Measurements from ENCODE around the gene NFIB.

The NFIB gene

GRCh38 chr9:14238518-14238917, 75.4 kb downstream of the NFIB start:
- DNase-seq: no peak

- no peak for DNase-seq
These were observed 75.9 kb downstream of the NFIB start for GRCh38 chr9:14238079-14238478.

GRCh38 chr9:14236591-14236990, 77.3 kb downstream of the NFIB start:
- no peak for DNase-seq

- DNase-seq: no peak
These were observed 81.8 kb downstream of the NFIB start for GRCh38 chr9:14232111-14232510.

- DNase-seq: no peak
These were observed 82.5 kb downstream of the NFIB start for GRCh38 chr9:14231196-14231990.

- DNase-seq: no peak
These were observed 85.3 kb downstream of the NFIB start for GRCh38 chr9:14228602-14229001.

- no peak for DNase-seq
These were observed 86.9 kb downstream of the NFIB start for GRCh38 chr9:14226855-14227532.

- no peak for DNase-seq
These were observed 90.9 kb downstream of the NFIB start for GRCh38 chr9:14223081-14223480.

- no peak for DNase-seq
These were observed 91.6 kb downstream of the NFIB start for GRCh38 chr9:14222149-14222835.

- DNase-seq: no peak
These were observed 92.4 kb downstream of the NFIB start for GRCh38 chr9:14221558-14221957.

GRCh38 chr9:14221119-14221518, 92.8 kb downstream of the NFIB start:
- DNase-seq: no peak

- no peak for DNase-seq
These were observed 93.7 kb downstream of the NFIB start for GRCh38 chr9:14220256-14220655.

GRCh38 chr9:14219850-14220249, 94.1 kb downstream of the NFIB start:
- DNase-seq: no peak

- DNase-seq: no peak
These were observed 95.7 kb downstream of the NFIB start for GRCh38 chr9:14218253-14218652.

GRCh38 chr9:14216612-14217194, 97.2 kb downstream of the NFIB start:
- no peak for DNase-seq

- no peak for DNase-seq
These were observed 98.3 kb downstream of the NFIB start for GRCh38 chr9:14215614-14216013.

GRCh38 chr9:14214693-14215092, 99.2 kb downstream of the NFIB start:
- no peak for DNase-seq

GRCh38 chr9:14214065-14214684, 99.8 kb downstream of the NFIB start:
- DNase-seq: no peak

- DNase-seq: no peak
These were observed 100.4 kb downstream of the NFIB start for GRCh38 chr9:14213504-14213903.

GRCh38 chr9:14212697-14213420, 101.1 kb downstream of the NFIB start:
- no peak for DNase-seq

- no peak for DNase-seq
These were observed 101.9 kb downstream of the NFIB start for GRCh38 chr9:14212077-14212476.

GRCh38 chr9:14211564-14211963, 102.4 kb downstream of the NFIB start:
- DNase-seq: no peak
